Nucleus accumbens (tissue), 56 donors: ENCODE measurements around the gene SNX6.
"Not testable (repeated sequence)": the region's sequence is repeated elsewhere in the genome, so short reads cannot be mapped to it uniquely, and the experiment has no call there.

ENCODE experiments used
- DNase-seq, 56 donors: peaks; one replicate each; lab custom pipeline; 2025; lab: John Stamatoyannopoulos, UW

SNX6 gene

DNA sequence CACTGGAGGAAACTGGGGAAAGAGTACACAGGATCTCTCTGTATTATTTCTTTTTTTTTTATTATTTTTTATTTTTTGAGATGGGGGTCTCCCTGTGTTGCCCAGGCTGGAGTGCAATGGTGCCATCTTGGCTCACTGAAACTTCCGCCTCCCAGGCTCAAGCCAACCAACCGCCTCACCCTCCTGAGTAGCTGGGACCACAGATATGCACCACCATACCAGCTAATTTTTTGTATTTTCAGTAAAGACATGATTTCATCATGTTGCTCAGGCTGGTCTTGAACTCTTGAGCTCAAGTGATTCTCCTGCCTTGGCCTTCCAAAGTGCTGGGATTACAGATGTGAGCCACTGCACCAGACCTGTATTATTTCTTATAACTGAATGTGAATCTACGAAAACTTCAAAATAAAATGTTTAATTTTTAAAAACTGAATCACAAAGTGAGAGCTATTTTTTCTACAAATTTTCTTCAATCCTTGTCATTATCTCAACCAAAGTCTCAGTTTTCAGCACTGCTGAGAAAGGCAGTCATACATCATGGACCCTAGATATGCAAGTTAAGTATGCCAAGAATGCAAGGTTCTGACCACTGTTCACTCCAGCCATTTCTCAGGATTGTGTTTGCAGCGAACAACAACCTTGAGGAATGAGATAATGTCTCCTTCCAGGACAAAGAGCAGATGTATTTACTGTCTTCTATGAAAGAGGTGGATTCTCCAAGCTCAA, 92.8 kb downstream of the SNX6 start:
- DNase-seq: no peak

DNA sequence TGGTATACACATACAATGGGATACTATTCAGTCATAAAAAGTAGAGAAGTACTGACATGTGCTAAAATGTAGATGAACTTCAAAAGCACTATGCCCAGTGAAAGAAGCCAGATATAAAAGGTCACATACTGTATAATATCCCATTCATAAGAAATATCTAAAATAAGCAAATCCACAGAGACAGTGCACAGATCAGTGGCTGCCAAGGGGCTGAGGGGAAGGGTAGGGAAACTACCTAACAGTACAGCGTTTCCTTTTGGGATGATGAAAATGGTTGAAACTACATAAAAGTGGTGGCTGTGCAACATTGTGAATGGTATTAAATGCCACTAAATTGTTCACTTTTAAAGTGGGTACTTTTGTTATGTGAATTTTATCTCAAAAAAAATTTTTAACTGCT, 102.4 kb downstream of the SNX6 start:
- DNase-seq: no peak

DNA sequence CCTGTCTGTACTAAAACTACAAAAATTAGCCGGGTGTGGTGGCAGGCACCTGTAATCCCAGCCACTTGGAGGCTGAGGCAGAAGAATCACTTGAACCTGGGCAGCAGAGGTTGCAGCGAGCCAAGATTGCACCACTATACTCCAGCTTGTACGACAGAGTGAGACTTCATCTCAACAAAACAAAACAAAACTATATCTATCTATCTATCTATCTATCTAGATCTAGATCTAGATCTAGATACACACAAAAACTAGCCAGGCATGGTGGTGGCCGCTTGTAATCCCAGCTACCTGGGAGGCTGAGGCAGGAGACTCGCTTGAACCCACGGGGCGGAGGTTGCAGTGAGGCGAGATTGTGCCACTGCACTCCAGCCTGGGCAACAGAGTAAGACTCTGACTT, 105.7 kb downstream of the SNX6 start:
- DNase-seq: not testable (repeated sequence)

DNA sequence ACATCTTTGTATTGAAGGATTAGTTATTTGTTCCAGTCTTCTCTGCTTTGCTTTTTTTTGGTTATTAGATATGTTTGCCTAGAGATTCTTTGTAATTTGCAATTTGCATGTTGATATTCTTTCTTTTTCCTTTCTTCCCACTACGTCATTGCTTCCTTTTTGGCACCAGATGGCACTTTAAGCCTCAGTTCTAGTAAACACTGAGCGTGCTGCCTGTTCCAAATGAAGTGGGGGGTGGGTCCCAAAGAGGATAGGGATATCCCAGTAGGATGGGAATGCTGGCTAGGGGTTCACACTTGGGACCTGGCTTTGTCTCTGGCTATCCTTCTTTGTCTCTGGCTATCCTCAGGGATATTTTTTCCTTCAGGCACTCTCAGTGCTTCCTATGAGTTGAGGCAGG, 107.5 kb downstream of the SNX6 start:
- no peak for DNase-seq

DNA sequence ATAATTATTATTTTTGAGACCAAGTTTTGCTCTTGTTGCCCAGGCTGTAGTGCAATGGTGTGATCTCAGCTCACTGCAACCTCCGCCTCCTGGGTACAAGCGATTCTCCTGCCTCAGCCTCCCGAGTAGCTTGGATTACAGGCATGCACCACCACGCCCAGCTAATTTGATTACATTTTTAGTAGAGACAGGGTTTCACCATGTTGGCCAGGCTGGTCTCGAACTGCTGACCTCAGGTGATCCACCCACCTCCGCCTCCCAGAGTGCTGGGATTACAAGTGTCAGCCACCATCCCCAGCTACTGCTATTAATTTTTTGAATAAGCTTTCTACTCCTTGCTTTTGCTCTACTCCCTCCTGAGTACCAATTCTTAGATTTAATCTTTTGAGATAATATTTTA, 108.9 kb downstream of the SNX6 start:
- DNase-seq: not testable (repeated sequence)

DNA sequence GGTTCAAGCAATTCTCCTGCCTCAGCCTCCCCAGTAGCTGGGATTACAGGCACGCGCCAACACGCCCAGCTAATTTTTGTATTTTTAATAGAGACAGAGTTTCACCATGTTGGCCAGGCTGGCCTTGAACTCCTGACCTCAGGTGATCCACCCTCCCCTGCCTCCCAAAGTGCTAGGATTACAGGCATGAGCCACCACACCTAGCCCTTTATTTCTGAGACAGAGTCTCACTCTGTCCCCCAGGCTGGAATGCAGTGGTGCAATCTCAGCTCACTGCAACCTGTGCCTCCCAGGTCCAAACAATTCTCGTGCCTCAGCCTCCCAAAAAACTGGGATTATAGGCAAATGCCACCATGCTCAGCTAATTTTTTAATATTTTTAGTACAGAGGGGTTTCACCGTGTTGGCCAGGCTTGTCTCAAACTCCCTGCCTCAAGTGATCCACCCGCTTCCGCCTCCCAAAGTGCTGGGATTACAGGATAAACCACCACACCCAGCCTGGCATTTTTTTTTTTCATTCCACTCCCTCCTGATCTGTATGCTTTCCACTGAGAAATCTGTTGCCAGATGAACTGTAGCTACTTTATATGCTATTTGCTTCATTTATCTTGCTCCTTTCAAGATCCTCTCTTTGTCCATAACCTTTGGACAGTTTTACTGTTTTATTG, 109.5 kb downstream of the SNX6 start:
- not testable (repeated sequence) for DNase-seq
